HG02798 (cell line): ENCODE results near the gene WDR38.
"Not testable (repeated sequence)": the region's sequence is repeated elsewhere in the genome, so short reads cannot be mapped to it uniquely, and the experiment has no call there.

ENCODE experiments used
- ATAC-seq: cut with Tn5 transposase; IDR thresholded peaks from one replicate; pipeline ENCODE4 v1.9.1; 2021; ENCODE audit warnings: mild to moderate bottlenecking; ENCODE audit not compliant: unreplicated experiment, poor library complexity

The WDR38 gene

GRCh38 chr9:124831642-124832364 lies 21.5 kb upstream of the WDR38 start:
- ATAC-seq, result no peak

- no peak for ATAC-seq
These were observed 18.7 kb upstream of the WDR38 start for GRCh38 chr9:124834591-124834990.

- ATAC-seq, result no peak
These were observed 18.2 kb upstream of the WDR38 start for GRCh38 chr9:124835026-124835557.

- not testable (repeated sequence) for ATAC-seq
These were observed 15.1 kb upstream of the WDR38 start for GRCh38 chr9:124838132-124838531.

- not testable (repeated sequence) for ATAC-seq
These were observed 14.5 kb upstream of the WDR38 start for GRCh38 chr9:124838567-124839275.

DNA sequence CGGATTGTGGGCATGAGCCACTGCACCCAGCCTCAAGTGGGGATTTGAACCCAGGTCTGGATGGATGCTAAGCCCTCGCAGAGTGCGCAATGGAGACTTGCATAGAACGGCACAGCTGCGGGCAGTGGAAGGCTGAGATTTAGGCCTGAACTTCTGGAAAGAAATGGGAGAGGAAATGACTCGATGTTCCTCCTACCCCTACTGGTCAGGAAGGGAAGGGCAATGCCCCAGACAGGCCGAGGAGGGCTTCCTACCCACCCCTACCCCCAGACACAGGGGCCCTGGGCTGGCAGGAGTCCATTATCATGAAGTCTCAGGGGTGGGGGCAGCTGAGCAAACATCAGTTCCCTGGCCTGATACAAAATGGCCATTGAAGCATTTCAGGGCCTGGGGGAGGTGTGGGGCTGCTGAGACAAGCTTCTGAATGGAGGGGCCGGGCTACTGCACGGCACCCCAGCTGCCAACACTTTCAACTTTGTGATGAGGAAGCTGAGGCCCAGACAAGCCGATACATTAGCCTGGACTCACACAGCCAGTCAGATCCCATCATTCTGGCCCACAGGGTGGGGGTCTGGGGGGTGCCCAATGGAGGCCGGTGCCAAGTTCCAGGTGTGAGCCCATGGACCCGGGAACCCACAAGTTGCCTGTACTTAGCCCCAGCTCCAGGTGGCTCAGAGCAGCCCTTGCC lies 13.5 kb upstream of the WDR38 start:
- no peak for ATAC-seq

GRCh38 chr9:124840300-124840833 lies 12.9 kb upstream of the WDR38 start:
- no peak for ATAC-seq

DNA sequence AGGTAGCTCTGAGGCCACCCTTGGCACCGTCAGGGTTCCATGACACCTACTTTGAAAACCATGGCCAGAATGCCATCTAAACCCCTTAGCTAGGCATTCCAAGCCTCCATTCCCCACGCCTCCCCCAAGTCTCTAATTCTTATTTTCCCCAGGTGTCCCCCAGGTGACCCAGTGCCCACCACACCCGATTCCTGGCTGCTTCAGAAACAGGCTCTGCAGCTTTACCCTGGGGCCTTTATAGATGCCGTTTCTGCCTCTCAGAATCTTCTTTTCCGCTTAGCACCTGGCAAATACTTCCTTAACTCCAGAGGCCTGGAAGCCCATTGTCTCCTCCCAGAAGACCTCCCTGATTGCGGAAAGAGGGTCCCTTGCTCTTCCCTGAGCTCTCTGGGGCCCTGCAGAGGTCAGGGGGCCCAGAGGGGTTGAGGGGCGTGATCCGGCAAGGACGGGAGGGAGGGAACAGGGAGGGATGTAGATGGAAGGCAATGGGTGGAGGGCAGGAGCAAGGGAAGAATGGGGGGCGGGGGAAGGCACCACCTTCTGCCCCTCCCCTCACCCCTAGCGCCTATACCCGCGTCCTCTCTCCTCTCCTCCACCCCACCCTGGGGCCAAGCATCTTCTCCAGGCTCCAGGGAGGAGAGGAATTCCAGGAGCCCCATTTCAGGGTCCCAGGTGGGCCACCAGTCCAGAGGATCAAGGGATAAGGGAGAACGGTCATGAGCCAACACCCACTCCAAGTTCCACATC lies 12.0 kb upstream of the WDR38 start:
- ATAC-seq, result no peak

- no peak for ATAC-seq
These were observed 9.7 kb upstream of the WDR38 start for GRCh38 chr9:124843456-124844034.

GRCh38 chr9:124844291-124844690 lies 9.0 kb upstream of the WDR38 start:
- no peak for ATAC-seq

DNA sequence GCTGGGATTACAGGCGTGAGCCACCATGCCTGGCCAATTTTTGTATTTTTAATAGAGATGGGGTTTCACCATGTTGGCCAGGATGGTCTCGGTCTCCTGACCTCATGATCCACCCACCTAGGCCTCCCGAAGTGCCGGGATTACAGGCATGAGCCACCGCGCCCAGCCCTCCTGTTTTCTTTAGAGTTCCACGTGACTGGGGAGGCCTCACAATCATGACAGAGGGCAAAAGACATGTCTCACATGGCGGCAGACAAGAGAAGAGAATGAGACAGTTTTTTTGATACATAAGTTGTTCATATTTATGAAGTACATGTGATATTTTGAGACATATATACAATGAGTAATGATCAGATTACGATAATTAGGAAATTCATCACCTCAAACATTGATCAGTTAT lies 6.8 kb upstream of the WDR38 start:
- not testable (repeated sequence) for ATAC-seq

GRCh38 chr9:124846969-124847368 lies 6.3 kb upstream of the WDR38 start:
- ATAC-seq, result no peak

DNA sequence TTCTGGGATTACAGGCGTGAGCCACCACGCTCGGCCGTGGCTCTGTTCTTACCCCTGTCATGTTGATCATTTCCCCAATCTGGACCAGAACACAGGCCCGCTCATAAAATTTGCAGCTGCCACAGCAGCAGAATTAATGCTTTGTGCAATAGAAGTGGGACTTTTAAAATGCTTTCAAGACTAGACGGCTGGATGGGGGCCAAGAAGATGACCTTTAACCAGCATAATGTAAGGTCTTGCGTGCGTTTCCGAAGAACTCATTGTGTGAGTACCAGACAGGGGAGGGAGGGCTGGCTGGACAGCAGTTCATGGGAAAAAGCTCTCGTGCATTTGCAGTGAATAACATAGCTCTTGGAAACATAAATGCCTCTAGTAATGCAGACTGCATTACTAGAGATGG lies 3.5 kb upstream of the WDR38 start:
- no peak for ATAC-seq

DNA sequence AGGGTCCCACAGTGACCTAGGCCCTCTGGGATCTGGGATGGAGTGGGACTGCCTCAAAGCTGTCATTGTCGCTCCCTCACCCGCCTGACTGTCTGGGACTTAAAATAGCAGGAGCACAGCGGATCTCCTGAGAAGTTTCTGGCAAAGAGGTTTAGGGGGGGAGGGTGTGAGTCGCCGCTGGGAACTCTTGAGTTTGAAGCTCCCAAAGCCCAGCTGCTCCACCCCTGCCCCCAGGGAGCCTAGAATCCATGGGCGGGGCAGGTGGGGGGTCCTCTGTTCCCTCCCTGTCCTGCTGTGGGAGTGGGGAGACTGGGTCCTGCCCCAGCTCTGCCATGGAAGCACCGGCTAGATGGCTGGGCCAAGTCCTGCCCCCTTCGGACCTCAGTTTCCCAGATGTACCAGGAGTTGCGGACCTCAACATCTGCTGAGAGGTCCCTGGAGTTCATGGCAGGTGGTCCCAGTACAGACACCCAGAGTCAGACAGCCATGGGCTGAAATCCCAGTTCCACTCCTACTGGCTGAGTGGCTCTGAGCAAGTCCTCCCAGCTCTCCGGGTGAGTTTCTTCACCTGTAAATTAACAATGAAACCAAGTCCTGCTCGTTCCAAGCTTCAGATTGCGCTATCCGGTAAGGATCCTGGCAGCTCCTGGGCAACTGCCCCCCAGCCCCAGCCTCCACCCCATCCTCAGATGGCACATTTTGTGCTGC lies 985 bp upstream of the WDR38 start:
- ATAC-seq, result no peak

GRCh38 chr9:124853605-124854143 lies 414 bp downstream of the WDR38 start:
- ATAC-seq, result no peak

DNA sequence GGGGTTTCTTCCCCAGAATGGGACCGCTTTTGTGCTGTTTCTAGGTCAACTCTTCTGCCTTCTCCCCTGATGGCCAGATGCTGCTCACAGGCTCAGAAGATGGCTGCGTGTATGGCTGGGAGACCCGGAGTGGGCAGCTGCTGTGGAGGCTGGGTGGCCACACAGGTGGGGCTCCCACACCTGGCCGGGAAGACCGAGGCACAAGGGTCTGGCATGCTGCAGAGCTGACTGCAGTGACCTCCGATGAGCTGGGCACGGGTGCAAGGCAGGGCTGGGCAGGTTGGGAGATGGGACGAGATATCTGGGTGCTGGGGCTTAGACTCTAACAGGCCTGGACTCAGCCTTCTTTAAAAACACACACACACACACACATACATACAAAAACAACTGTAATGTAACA lies 901 bp downstream of the WDR38 start:
- no peak for ATAC-seq

GRCh38 chr9:124854822-124855221 lies 1.6 kb downstream of the WDR38 start:
- ATAC-seq, result no peak

- no peak for ATAC-seq
These were observed 2.3 kb downstream of the WDR38 start for GRCh38 chr9:124855566-124855943.
